SK-N-SH (cell line): Measurements from ENCODE around the gene NIPAL1.

ENCODE experiments used
- FOSL2 ChIP-seq: IDR thresholded peaks from 2 replicates; pipeline ENCODE4 v1.4.0; 2012; ENCODE audit warnings: low read depth, mild to moderate bottlenecking, moderate library complexity, borderline replicate concordance
- RAD21 ChIP-seq: IDR thresholded peaks from 2 replicates; pipeline ENCODE4 v1.6.1; 2012; ENCODE audit warnings: mild to moderate bottlenecking, low read length
- TAF1 ChIP-seq: IDR thresholded peaks from 2 replicates; pipeline ENCODE4 v1.6.1; 2012; ENCODE audit warnings: low read depth, mild to moderate bottlenecking, low read length, moderate library complexity, borderline replicate concordance
- TF ChIP-seq, protein P1 (sequence below): fragments of 200-600 bp; sonication (generic); IDR thresholded peaks from 2 replicates; pipeline ENCODE4 v1.6.1; 2017; ENCODE audit warnings: antibody characterized with exemption, mild to moderate bottlenecking, moderate library complexity
- TF ChIP-seq, protein P2 (sequence below): fragments of 150-350 bp; IDR thresholded peaks from 2 replicates; pipeline ENCODE4 v1.6.1; 2016; ENCODE audit warnings: mild to moderate bottlenecking, low read depth, low read length

DNA sequence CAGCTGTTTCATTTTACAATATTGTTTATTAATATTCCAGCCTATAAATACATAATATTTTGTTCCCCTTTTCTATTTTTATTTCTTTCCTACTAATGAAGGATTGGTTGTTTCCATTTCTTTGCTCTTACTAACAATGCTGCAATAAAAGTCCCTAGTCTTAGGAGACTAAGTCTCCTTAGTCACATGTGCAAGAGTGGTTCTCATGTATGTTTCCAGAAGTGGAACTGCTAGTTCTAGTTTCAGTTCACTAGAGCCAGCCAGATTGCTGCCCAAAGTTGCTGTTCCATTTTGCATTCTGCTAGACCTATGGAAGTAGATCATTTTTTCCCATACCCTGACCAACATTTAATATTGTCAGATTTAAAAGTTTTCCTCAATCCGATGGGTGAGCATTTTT is 44.4 kb upstream of the NIPAL1 start:
- TF ChIP-seq, protein P1, sequence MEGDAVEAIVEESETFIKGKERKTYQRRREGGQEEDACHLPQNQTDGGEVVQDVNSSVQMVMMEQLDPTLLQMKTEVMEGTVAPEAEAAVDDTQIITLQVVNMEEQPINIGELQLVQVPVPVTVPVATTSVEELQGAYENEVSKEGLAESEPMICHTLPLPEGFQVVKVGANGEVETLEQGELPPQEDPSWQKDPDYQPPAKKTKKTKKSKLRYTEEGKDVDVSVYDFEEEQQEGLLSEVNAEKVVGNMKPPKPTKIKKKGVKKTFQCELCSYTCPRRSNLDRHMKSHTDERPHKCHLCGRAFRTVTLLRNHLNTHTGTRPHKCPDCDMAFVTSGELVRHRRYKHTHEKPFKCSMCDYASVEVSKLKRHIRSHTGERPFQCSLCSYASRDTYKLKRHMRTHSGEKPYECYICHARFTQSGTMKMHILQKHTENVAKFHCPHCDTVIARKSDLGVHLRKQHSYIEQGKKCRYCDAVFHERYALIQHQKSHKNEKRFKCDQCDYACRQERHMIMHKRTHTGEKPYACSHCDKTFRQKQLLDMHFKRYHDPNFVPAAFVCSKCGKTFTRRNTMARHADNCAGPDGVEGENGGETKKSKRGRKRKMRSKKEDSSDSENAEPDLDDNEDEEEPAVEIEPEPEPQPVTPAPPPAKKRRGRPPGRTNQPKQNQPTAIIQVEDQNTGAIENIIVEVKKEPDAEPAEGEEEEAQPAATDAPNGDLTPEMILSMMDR = no peak
- TF ChIP-seq TAF1 = no peak
- no peak for TF ChIP-seq RAD21
- no peak for TF ChIP-seq FOSL2
- TF ChIP-seq, protein P2, sequence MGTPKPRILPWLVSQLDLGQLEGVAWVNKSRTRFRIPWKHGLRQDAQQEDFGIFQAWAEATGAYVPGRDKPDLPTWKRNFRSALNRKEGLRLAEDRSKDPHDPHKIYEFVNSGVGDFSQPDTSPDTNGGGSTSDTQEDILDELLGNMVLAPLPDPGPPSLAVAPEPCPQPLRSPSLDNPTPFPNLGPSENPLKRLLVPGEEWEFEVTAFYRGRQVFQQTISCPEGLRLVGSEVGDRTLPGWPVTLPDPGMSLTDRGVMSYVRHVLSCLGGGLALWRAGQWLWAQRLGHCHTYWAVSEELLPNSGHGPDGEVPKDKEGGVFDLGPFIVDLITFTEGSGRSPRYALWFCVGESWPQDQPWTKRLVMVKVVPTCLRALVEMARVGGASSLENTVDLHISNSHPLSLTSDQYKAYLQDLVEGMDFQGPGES = no peak
